A673 (cell line): ENCODE measurements around the gene EFNA5.

Experiments
- EZH2 ChIP-seq: fragments of 200-600 bp; sonication (generic); IDR thresholded peaks from 2 replicates; pipeline ENCODE4 v1.6.1; 2017; ENCODE audit warnings: borderline replicate concordance, low read depth, mild to moderate bottlenecking, mixed read lengths, antibody characterized with exemption, low read length; ENCODE audit not compliant: poor library complexity, severe bottlenecking
- TF ChIP-seq, protein P1 (sequence below): fragments of 300-800, 200-600 bp; sonication (generic); conservative IDR thresholded peaks from 2 replicates; pipeline ENCODE4 v1.5.1; 2017; ENCODE audit warnings: low read depth, mild to moderate bottlenecking, antibody characterized with exemption, low read length, moderate library complexity, mixed read lengths

DNA sequence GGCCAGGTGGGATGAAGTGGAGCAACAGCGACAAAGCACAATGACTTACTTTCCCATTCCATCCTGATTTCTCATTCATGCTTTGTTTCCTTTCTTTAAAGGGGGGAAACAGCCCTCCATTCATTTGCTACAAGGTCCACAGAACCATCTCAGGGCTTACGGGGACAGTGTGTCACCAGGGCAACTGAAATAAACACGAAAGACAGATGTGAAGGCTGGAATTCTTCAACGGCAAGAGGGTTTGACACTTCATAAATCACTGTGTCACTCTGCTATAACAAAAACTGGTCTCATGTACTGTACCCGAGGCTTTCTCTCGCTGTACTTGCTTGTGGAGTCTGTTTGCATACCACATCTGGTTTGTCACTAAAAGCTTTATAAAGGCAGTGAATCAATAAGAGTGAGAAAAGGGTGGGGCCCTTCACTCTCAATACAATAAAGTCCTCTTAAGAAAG lies 150.8 kb downstream of the EFNA5 start:
- TF ChIP-seq, protein P1, sequence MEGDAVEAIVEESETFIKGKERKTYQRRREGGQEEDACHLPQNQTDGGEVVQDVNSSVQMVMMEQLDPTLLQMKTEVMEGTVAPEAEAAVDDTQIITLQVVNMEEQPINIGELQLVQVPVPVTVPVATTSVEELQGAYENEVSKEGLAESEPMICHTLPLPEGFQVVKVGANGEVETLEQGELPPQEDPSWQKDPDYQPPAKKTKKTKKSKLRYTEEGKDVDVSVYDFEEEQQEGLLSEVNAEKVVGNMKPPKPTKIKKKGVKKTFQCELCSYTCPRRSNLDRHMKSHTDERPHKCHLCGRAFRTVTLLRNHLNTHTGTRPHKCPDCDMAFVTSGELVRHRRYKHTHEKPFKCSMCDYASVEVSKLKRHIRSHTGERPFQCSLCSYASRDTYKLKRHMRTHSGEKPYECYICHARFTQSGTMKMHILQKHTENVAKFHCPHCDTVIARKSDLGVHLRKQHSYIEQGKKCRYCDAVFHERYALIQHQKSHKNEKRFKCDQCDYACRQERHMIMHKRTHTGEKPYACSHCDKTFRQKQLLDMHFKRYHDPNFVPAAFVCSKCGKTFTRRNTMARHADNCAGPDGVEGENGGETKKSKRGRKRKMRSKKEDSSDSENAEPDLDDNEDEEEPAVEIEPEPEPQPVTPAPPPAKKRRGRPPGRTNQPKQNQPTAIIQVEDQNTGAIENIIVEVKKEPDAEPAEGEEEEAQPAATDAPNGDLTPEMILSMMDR: no peak
- TF ChIP-seq EZH2: no peak
